GM12891 (cell line): ENCODE data around the gene OR4S1.

Source experiments
- DNase-seq: peaks from one replicate; pipeline ENCODE4 v3.0.0; 2011; ENCODE audit warnings: low spot score; ENCODE audit not compliant: insufficient read length
- FAIRE-seq: peaks from 2 replicates; lab custom pipeline; 2011; peaks lifted over from hg19 to GRCh38; lab: Jason Lieb, UNC
- PAX5 ChIP-seq: IDR thresholded peaks from 2 replicates; pipeline ENCODE4 v1.6.1; 2011; ENCODE audit warnings: low read length, moderate library complexity, mild to moderate bottlenecking; ENCODE audit not compliant: insufficient read depth, severe bottlenecking
- POLR2A ChIP-seq: IDR thresholded peaks from 2 replicates; pipeline ENCODE4 v1.6.1; 2011; ENCODE audit warnings: low read depth, low read length, control low read depth
- POLR2AphosphoS5 ChIP-seq: IDR thresholded peaks from 2 replicates; pipeline ENCODE4 v1.6.1; 2011; ENCODE audit warnings: low read depth, low read length, control low read depth
- POU2F2 ChIP-seq: IDR thresholded peaks from 2 replicates; pipeline ENCODE4 v1.6.1; 2011; ENCODE audit warnings: low read depth, mild to moderate bottlenecking, control low read depth, low read length, moderate library complexity
- SPI1 ChIP-seq: IDR thresholded peaks from 2 replicates; pipeline ENCODE4 v1.6.1; 2011; ENCODE audit warnings: low read depth, low read length, control low read depth
- TAF1 ChIP-seq: IDR thresholded peaks from 2 replicates; pipeline ENCODE4 v1.6.1; 2011; ENCODE audit warnings: low read depth, low read length, control low read depth

Gene OR4S1

DNA sequence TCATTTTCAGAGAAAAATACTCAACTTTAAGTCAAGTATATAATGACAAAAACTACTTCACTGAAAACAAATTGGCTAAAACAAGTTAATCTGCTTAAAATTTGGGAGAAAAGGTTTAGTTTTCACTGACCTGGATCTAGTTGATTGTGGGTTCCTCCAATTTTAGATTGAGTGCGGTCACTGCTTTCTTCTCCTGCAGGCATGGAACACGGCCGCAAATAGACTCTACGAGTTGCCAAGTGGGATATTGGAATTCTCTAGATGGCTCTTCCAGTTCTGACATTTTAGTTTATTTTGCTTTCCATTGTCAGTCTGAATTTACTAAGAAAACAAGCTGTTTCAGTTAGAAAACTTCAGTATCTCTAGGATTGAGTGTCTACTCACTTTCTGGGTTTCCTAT, 48.0 kb downstream of the OR4S1 start:
- DNase-seq (no peak), FAIRE-seq (no peak)
- TF ChIP-seq TAF1 (no peak), POLR2A (no peak), SPI1 (no peak), POU2F2 (no peak), PAX5 (no peak), POLR2AphosphoS5 (no peak)

DNA sequence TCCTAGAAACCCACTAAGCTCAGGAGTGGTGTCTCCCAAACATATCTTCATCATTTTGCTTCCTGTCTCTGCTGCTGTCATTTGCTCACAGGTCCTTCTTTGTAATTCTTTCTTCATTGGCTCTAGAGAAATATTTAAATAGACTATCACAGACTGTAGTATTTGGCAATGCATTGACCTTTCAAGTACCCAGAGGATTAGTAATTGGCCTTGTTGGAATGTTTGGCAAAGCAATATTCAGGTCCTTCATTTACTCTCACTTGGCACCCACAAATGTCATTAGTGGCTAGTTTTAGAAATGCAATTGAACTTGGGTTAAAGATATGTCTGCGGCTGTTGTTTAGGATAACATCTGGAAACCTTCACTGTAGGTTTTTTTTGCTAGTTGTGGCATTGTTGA, 48.7 kb downstream of the OR4S1 start:
- no peak for FAIRE-seq
- TF ChIP-seq SPI1: no peak
- TF ChIP-seq POU2F2: no peak
- no peak for TF ChIP-seq PAX5
- no peak for DNase-seq
